Glomerular visceral epithelial cell (primary cell): ENCODE results near the gene TTC33.
"Not testable (repeated sequence)": the region's sequence is repeated elsewhere in the genome, so short reads cannot be mapped to it uniquely, and the experiment has no call there.

Experiments
- DNase-seq: peaks from one replicate; pipeline ENCODE4 v3.0.0-alpha.2; 2016; ENCODE audit errors: extremely low spot score

Gene TTC33

DNA sequence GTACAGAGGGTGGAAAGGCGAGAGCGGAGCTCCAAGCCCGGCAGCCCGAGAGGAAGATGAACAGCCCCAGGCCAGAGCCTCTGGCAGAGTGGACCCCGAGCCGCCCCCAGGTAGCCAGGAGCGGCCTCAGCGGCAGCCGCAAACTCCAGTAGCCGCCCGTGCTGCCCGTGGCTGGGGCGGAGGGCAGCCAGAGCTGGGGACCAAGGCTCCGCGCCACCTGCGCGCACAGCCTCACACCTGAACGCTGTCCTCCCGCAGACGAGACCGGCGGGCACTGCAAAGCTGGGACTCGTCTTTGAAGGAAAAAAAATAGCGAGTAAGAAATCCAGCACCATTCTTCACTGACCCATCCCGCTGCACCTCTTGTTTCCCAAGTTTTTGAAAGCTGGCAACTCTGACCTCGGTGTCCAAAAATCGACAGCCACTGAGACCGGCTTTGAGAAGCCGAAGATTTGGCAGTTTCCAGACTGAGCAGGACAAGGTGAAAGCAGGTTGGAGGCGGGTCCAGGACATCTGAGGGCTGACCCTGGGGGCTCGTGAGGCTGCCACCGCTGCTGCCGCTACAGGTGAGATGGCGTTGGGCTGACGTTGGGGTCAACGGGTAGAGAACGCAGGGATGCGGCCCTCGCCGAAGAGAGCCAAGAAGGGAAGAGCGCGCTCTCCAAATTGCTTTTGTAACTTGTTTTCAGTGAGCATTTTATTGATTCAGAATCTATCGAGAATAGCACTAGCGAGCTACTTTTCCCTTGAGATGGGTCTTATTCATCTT is 75.7 kb downstream of the TTC33 start, which contains the start of gene PTGER4:
Gene PTGER4, plus strand, starts transcription at position 3 of the 769 bp plus-strand sequence. CDS start 1,079 bp downstream, outside the sequence.
- peak; percentile 29 for DNase-seq

DNA sequence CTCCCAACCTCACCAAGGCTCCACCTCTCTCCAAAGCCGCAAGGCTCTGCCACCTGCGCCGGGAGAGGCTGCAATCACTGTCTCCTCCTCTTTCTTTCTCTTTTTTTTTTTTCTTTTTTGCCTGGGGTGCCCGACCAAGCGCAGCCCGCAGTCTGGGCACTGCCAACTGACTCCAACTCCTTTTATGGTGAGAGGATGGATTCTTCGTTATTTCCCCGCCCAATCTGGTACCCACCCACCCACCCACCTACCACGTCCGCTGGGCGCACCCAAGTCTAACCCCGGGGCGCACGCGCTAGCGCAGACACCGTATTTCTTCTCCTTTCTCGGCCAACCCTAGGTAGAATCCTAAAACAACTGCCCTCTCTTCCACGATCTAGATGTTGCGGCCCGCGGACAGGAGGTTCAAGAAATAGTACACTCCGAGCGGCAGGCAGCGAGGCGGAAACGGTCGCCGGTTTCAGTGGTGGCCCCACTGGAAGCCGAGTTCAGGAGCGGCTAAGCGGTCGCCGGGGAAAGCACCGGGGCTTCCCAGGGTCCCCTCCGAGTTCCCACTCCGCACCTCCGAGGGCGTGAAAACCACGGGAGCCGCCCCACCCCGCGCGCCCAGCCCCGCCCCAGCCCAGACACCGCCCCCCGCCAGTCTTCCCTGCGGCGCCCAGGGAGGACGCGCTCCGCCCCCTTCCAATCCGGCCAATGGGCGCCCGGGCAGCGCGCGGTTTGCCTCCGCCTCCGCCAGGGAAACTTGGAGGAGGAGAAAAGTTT is 76.4 kb downstream of the TTC33 start:
- DNase-seq, result peak; percentile 98

DNA sequence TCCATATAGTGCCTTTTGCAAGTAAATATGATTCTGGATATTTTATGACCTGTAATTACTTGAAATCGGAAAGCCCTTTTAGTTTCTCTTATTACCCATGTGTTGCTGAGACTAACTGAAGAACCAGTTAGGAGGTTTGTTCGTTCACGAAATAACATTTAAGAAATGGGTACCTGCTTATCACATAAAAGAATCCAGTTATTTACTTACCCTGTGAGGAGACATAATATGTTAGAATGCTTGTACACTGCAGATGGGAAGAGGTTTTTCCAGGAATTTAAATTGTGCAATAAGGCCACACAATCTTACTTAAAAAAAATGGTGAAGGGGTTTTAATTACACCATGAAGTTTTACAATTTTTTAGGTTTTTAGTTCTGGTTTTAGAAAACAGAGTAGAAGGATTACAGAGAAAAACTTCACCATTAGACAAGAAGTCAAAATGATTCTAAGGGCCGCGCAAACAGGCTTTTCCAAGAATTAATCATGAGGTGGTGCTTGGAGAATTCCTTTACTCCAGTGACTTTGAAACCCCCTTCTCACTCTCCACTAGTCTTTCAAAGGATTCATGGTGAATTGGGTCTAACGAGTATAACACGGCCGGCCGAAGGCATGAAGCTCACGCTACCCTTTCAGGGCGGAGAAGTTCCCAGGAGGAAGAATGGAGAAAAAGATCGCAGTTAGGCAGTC is 77.2 kb downstream of the TTC33 start:
- DNase-seq, result no peak

DNA sequence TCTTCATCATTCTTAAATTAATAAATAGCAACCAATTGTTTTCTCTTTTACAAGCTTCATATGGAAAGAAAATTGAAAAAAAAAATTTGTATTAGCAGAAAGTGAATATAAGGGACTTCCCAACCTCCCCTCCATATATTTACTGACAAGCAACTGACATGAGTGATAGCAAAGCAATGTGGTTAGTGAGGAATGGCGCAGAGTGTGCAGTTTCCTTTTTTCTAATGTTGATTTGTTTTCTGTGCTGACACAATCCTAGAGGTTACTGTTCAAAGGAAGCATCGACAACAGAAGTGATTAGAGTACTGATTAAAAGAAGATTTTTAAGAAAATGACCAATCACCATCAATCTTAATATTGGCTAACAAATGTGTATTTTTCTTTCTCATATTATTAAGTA is 77.7 kb downstream of the TTC33 start:
- DNase-seq, result peak; percentile 39

DNA sequence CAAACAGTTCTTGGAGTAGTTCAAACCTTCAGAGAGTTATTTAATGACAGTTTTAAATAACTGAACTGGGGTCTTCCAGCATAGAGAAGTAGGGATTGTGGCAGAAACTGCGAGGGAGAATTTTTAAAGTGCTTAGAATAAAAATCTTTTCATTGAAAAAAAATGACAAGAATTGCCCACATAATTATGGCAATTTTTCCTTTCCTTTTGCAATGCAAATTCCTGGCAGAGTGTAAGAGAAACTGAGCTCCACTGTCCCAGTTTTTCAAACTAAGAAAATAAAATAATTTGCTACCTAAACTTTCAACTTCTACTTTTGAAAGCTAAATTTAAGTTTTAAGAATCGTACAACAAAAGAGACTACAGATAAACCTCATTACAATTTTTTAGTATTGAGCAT is 78.3 kb downstream of the TTC33 start:
- DNase-seq, result no peak

DNA sequence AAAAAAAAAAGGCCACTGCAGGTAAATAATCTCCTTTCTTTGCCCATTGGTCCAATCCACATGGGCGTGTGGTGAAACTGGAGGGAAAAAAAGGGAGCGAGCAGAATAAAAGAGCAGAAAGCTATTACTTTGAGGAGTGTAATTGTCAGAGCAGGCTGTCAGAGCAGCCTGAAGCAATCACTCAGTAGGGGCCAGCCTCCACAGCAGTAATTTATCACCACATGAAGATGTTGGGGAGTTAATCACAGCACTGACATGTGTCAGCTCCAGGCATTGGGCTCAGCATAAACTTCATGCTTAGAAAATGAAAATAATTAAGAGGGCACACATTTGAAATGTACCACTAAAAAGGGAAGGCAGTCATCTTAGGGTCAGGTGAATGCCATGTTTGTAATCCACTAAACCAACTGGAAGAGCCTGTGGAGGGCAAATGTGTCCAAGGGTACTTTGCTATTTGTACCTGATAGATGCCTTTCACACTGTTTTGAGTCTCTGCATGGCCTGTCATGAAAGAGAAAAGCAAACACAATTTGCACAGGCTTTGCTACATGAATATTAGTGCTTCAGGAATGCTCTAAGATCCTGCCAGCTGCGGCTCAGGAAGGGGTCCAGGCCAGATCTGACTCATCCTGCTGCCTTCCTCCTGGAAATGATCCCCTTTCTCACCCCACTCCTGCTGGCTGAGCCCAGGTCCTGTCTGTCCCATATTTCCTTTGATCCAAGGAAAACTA is 79.0 kb downstream of the TTC33 start:
- DNase-seq, result peak; percentile 86

DNA sequence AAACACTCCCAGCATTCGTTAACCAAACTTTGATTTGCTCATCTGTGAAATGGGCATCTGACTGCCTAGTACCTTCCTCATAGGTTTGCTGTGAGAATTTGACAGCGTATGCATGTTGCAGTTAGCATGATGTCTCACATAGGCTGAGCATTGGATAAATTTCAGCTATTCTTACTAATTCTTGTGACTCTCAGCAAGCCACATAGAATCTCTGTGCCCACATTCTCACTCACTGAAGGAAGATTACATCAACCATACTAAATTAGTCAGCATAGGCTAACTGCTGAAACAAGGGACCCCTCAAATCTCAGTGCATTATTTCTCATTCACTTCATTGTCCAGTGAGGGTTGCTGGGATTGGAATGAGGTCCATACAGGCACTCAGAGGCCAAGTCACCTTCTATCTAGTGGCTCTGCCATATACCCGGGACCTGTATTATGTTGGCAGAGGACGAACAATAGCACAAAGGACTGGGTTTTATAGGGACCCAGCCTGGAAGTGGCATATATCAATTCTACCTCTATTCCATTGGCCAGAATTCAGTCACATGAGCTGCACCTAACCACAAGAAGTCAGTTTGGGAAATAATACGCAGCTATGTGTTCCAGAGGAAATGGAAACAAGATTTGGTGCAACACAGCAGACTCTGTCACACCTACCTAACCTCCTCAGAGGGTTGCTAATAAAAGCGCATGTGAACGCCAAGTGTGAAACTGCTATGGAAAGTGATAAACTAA is 80.2 kb downstream of the TTC33 start:
- no peak for DNase-seq

DNA sequence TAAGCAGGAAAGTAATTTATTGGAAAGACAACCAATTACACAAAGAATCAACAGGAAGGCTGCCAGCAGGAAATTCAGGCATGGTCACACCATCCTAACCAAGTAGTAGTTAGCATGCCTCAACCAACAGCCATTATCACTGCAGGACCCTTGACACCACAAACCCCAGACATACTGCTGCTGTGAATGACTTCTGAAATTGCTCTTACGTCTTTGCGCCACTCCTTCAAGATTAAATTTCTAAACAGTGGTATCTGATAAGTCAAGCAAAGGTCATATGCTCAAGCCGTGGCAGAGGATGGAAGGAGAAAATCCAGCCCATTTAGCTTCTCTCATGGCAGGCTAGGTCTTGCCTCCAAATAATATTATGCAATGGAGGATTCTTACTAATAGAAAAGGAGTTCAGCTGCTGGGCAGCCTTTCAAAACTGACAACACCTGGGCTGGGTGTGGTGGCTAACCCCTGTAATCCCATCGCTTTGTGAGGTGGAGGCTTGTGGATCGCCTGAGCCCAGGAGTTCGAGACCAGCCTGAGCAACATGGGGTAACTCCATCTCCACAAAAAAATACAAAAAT is 81.0 kb downstream of the TTC33 start:
- no peak for DNase-seq

DNA sequence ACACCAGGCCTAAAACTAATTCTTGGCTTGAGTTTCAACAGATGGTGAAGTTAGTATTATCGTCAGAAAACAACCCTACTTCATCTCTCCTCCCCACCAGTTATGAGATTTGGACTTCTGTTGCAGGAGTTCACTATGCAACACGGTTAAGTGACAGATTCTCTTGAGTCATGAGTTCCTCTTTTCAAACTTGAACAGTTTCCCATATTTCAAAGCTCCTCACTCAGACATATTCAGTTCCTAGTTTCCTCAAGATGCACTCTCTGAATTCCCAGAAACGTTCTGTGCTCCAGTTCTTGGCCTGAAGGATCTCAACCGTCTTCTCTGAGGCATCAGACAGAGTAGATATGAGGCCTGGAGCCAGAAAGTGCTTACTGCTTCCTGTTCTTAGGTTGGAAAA is 83.3 kb downstream of the TTC33 start:
- DNase-seq, result no peak

DNA sequence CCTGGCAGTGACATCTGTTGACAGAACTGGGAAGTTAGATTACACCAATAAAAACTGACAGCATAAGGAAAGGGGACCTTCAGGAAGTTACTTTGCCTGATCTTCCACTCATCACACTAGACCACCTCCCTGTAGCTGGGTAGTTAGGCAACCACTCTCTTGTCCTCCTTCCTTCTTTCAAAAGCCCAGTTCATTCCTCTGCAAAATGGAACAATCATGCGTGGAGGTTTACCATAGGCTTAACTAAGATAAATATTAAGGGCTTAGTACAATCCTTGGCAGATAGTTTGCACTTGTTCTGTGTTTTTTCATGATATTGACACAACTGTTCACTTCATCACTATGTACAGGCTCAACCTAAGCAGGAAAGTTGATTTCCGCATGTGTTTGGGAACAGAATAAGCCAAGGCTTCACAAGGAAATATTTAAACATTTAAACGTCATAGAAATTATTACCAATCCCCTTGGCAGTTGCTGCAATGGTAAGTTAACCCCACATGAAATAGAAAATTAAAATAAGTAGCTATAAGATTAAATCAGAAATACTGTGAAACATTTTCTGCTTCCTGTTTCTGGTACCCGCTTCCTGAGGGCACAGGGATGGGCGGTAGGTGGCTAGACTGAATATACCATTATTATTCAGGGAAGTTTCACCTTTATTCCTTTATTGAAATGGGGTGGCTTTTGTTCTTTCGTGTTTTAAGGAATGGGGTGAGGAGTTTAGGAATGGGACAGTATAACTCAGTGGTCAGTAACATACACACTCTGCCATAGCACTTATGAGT is 86.0 kb downstream of the TTC33 start:
- no peak for DNase-seq

DNA sequence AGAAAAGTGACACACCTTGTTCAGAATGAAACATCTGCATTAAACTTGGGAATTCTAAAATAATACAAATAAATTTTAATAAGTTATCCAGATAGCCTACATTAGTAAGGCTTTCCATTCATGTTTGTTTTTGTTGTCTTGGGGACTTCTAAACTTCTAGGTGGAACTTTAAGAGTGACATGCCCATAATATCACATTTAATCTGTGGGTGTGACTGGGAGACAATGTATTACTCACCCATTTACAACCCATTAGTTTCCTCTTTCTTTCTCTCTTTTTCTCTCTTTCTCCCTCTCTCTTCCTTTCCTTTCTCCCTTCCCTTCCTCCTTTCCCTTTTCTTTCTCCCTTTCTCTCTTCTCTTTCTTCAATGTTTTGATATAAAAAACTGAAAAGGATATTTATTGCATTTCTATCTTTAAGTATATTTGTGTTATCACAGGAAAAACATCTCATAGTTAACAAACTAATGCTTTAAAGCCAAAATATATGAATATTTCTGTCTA is 88.5 kb downstream of the TTC33 start:
- DNase-seq, result no peak

DNA sequence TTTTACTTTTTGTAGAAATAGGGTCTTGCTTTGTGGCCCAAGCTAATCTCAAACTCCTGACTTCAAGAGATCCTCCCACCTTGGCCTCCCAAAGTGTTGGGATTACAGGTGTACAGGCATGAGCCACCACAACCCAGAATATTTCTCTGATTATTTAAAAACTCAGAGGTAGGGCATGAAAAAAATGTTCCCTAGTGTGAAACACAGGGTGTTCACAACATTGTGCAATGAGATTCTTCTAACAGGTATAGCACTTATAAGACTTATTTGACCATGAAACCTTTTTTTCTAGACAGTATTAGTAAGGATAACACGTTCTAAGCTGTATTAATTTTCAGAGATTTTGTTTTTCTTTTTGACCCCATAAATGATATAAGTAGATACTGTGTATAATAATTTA is 89.1 kb downstream of the TTC33 start:
- no peak for DNase-seq

DNA sequence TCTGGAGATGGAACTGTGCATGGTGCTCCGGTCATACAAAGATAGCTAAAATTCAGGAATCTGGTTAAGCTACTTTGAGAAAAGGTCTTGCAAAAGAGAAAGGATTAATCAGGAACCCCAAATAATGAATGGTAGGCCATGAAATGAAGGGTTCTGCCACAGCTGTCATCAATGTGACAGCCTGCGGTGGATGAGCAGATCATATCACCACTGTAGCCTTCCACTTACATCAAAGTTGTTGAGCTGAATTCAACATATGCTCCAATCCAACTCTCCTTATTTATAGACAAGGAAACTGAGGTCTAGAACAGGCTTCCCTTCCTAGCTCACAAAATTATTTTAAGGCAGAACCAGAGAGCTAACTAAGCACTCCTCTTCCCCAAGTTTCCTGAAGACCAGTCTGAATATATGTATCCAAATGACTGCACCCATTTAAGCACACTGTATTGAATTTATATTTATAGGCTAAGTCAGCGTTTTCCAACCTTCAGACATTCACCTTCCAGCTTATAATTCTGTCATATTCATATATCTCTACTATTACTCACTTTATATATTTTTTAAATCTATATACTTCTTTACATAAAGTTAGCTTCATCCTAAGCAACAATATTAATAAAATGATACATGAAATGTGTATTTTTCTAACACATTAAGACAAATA is 90.0 kb downstream of the TTC33 start:
- no peak for DNase-seq

DNA sequence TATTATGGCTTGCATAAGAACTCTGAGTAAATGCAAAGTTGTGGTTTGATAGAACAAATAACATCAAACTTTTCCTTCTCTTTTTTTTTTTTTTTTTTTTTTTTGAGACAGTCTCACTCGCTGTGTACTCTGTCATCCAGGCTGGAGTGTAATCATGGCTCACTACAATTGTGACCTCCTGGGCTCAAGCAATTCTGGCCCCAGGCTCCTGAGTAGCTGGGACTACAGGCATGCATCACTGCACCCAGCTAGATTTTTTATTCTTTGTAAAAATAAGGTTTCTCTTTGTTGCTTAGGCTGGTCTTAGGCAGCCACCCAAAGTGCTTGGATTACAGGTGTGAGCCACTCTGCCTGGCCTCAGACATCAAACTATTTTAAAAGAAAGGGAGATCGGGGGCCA is 95.0 kb downstream of the TTC33 start:
- DNase-seq, result no peak

DNA sequence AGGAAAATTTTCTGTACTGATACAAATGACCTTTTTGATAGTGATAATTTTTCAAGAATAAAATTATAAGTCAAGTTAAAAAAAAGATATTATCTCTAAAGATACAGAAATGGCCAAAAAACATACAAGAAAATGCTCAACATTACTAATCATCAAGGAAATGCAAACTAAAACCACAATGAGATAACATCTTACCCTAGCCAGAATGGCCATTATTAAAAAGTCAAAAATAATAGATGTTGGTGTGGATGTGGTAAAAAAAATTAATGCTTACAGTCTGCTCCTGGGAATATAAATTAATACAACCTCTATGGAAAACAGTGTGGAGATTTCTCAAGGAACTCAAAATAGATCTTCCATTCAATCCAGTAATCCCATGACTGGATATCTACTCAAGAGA is 99.0 kb downstream of the TTC33 start:
- DNase-seq, result no peak

DNA sequence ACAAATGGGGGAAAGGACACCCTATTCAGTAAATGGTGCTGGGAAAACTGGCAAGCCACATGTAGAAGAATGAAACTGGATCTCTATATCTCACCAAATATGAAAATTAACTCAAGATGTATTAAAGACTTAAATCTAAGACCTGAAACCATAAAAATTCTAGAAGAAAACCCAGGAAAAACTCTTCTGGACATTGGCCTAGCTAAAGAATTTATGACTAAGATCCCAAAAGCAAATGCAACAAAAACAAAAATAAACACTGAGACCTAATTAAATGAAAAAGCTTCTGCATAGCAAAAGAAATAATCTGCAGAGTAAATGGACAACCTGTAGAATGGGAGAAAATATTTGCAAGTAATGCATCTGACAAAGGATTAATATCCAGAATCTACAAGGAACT is 99.7 kb downstream of the TTC33 start:
- not testable (repeated sequence) for DNase-seq

DNA sequence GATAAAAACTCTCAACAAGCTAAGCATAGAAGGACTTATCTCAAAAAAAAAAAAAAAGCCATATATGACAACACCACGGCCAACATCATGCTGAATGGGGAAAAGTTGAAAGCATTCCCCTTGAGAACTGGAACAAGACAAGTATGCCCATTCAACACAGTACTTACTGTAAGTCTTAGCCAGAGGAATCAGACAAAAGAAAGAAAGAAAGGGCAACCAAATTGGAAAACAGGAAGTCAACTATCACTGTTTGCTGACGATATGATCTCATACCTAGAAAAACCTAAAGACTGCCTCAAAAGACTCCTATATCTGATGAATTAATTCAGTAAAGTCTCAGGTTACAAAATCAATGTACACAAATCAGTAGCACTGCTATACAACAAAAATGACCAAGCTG is 100.6 kb downstream of the TTC33 start:
- DNase-seq, result no peak

DNA sequence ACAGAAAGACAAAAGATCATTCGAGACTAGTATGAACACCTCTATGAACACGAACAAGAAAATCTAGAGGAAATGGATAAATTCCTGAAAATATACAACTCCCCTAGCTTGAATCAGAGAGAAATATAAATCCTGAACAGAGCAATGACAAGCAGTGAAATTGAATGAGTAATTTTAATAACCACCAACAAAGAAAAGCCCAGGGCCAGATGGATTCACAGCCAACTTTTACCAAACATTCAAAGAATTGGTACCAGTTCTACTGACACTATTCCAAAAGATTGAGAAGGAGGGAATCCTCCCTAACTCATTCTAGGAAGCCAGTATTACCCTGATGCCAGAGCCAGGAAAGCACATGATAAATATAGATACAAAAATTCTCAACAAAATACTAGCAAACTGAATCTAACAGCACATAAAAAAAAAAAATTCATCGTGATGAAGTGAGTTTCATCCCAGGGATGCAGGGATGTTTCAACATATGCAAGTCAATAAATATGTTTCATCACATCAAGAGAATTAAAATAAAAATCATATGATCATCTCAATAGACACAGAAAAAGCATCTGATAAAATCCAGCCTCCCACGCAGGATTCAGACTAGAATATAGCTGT is 101.3 kb downstream of the TTC33 start:
- no peak for DNase-seq
